ENCODE results near the gene HEXB.
A peak's percentile ranks its signal among the peaks of the same experiment; 100 is the strongest.

HEXB gene

DNA sequence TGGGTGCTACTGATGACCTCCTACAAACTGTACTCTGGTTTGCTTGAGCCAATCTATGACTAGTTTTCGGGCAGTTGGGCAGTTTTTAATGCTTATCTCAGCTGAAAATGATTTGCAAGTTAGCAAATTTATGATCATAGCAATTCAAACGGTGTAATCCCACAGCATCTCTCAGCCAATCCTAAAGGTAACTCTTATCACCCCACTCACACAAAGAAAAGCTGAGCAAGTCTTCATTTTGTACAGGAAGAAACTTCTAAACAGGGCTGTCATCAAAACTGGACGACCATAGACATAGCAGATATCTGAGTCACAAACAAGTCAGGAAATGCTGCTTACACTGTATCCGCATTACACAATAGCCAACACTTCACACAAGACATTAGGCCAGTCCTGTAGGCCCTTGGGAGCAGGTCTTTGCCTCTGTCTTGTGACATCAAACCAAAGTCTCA lies 41.9 kb upstream of the HEXB start:
- Histone ChIP-seq H3K36me3 (ENCODE audit: insufficient read depth, low read length) (no peaks in the 10 kb centered on the region), H3K9ac (ENCODE audit: low read depth, low read length) (peak overlapping the region; percentile 90), H3K4me2 (ENCODE audit: low read length) (peak overlapping the region; percentile 58), H3K27me3 (ENCODE audit: control insufficient read depth, insufficient read depth, low read length) (no peaks in the 10 kb centered on the region), H3K4me3 (ENCODE audit: low read length) (no peak overlapping the region), H3K4me1 (ENCODE audit: control insufficient read depth, insufficient read depth, low read length) (peaks cover 37% of the 10 kb centered on the region), H3K9me3 (replicated peaks; ENCODE audit: low read length) (no peaks in the 10 kb centered on the region)

DNA sequence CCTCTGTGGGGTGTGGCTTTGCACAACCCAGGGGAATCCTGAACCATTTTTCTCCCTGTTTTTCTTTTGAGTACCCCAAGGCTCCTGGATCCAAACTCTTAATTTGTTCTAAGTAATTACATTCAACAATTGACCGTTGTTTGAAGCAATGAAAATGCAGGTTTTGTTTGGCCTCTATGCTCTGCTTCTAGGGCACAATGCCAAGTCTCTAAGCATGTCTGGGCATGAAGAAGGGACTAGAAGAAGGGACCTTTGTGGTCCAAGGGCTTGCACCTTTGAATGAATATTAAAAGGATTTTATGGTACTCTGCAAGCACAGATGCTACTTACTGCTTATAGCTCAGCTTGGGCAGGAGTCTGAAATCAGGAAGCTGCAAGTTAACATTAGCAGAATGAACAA lies 37.9 kb upstream of the HEXB start:
- no peak overlapping the region for H3K4me2 ChIP-seq (ENCODE audit: low read length)
- H3K27me3 ChIP-seq (ENCODE audit: control insufficient read depth, insufficient read depth, low read length), result no peaks in the 10 kb centered on the region
- H3K9me3 ChIP-seq (replicated peaks; ENCODE audit: low read length), result no peaks in the 10 kb centered on the region
- no peaks in the 10 kb centered on the region for H3K36me3 ChIP-seq (ENCODE audit: insufficient read depth, low read length)
- H3K9ac ChIP-seq (ENCODE audit: low read depth, low read length), result no peak overlapping the region
- no peak overlapping the region for H3K4me3 ChIP-seq (ENCODE audit: low read length)
- peaks cover 26% of the 10 kb centered on the region for H3K4me1 ChIP-seq (ENCODE audit: control insufficient read depth, insufficient read depth, low read length)

DNA sequence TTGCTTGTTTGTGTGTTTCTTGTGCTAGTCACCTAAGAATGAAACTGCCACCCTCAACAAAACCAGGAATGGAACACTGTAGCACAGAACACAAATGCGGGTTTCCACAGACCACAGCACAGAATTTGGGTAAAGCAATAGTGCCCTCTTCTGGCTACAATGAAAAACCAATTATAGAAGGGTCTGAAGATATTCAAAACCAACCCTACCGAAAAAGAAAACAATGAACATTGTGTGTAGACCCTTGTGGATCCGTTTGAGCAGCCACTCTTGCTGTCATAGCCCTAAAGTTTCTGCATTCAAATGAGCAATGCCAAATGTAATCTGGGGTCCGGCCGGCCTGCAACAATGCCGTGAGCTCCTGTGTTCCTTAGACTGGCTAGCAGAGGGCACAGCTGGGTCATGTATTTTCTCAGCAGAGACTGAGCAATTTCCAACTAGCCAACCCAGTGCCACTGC lies 36.2 kb upstream of the HEXB start:
- Histone ChIP-seq H3K9ac (ENCODE audit: low read depth, low read length) (peak overlapping the region; percentile 26), H3K36me3 (ENCODE audit: insufficient read depth, low read length) (no peaks in the 10 kb centered on the region), H3K4me1 (ENCODE audit: control insufficient read depth, insufficient read depth, low read length) (peaks cover 9% of the 10 kb centered on the region), H3K9me3 (replicated peaks; ENCODE audit: low read length) (no peaks in the 10 kb centered on the region), H3K4me3 (ENCODE audit: low read length) (peak overlapping the region; percentile 50), H3K4me2 (ENCODE audit: low read length) (peak overlapping the region; percentile 75), H3K27me3 (ENCODE audit: control insufficient read depth, insufficient read depth, low read length) (no peaks in the 10 kb centered on the region)

DNA sequence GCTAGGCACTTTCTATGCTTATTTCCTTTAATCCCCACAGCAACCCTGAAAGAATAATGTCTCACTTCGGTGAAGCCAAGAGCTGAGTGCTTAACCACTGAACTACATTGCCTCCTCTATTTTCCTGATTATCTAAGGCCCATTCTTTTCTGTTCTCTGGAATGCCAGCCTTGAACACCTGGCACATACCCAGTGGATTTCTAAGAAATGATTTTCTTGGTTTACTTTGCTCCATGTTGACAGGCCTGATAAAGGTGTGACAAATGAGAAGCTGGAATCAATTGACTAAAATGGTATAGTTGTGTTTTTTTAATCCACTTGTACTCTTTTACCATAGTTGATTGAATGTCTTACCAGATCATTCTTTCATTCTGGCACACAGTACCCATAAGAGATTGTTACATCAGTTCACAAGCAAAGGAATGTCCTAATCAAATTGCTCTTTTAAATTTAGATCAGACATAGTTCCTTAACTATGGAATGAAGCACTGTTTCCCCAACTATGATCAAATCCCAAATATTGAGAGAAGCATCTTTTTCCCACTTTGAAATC lies 35.5 kb upstream of the HEXB start:
- Histone ChIP-seq H3K4me2 (ENCODE audit: low read length) (no peak overlapping the region), H3K4me3 (ENCODE audit: low read length) (no peak overlapping the region), H3K9ac (ENCODE audit: low read depth, low read length) (no peak overlapping the region), H3K36me3 (ENCODE audit: insufficient read depth, low read length) (no peaks in the 10 kb centered on the region), H3K27me3 (ENCODE audit: control insufficient read depth, insufficient read depth, low read length) (no peaks in the 10 kb centered on the region), H3K4me1 (ENCODE audit: control insufficient read depth, insufficient read depth, low read length) (peaks cover 7% of the 10 kb centered on the region), H3K9me3 (replicated peaks; ENCODE audit: low read length) (no peaks in the 10 kb centered on the region)

DNA sequence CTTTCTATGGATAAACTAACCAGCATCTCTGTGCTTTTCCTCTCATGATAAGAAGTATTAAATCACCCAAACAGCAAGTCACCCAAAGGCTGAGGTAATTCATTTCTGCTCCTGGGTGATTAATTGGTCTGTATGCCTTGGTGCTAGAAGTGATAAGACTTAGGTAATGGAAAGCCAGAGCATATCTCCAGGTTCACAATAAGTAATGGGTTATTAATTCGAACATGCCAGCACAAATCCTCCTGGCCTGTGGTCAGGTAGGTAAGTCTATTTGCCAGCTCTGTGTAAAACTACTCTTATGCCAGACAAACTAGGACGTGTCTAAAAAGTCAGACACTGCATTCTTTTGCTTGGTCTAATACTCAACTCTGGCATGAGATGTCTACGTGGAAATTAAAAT lies 33.3 kb upstream of the HEXB start:
- no peaks in the 10 kb centered on the region for H3K36me3 ChIP-seq (ENCODE audit: insufficient read depth, low read length)
- H3K4me2 ChIP-seq (ENCODE audit: low read length), result no peak overlapping the region
- no peak overlapping the region for H3K4me3 ChIP-seq (ENCODE audit: low read length)
- no peaks in the 10 kb centered on the region for H3K9me3 ChIP-seq (replicated peaks; ENCODE audit: low read length)
- no peak overlapping the region for H3K9ac ChIP-seq (ENCODE audit: low read depth, low read length)
- no peaks in the 10 kb centered on the region for H3K27me3 ChIP-seq (ENCODE audit: control insufficient read depth, insufficient read depth, low read length)
- H3K4me1 ChIP-seq (ENCODE audit: control insufficient read depth, insufficient read depth, low read length), result peaks cover 7% of the 10 kb centered on the region

DNA sequence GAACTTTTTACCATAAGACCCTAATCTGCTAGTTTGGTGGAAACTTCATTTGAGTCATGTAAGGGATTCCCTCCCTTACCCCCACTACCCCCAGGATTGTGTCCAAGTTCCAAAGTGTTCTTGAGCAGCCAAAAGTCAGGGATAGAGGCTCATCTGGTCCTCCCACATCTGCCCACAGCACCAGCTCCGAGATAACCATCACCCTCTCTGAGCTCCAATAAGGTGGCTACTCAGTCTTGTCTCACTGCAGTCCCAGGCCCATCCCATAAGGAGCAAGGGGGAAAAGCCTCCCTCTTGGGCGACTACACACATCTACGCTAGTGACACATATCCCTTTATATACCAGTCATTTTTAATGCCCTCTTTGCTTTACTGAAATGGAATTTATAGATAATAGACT lies 32.5 kb upstream of the HEXB start:
- peaks cover 7% of the 10 kb centered on the region for H3K4me1 ChIP-seq (ENCODE audit: control insufficient read depth, insufficient read depth, low read length)
- no peak overlapping the region for H3K9ac ChIP-seq (ENCODE audit: low read depth, low read length)
- H3K4me3 ChIP-seq (ENCODE audit: low read length), result no peak overlapping the region
- no peaks in the 10 kb centered on the region for H3K9me3 ChIP-seq (replicated peaks; ENCODE audit: low read length)
- no peak overlapping the region for H3K4me2 ChIP-seq (ENCODE audit: low read length)
- H3K27me3 ChIP-seq (ENCODE audit: control insufficient read depth, insufficient read depth, low read length), result no peaks in the 10 kb centered on the region
- no peaks in the 10 kb centered on the region for H3K36me3 ChIP-seq (ENCODE audit: insufficient read depth, low read length)

DNA sequence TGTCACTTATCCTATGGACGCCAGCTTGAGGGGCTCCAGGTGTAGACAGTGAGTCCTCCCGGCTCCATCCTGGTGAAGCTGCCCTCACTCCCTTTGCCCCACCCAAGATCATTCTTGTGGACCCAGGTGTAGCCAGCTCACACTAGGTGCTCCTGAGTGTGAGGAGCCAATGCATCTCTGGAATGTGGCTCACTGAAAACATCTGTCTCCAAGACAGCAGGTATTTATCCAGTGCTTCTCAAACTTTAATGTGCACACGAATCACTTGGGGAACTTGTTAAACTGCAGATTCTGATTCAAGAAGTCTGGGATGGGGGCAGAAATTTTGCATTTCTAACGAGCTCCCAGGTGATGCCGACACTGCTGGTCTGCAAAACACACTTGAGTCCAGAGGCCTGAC lies 31.0 kb upstream of the HEXB start:
- Histone ChIP-seq H3K4me3 (ENCODE audit: low read length) (no peak overlapping the region), H3K36me3 (ENCODE audit: insufficient read depth, low read length) (no peaks in the 10 kb centered on the region), H3K4me2 (ENCODE audit: low read length) (no peak overlapping the region), H3K4me1 (ENCODE audit: control insufficient read depth, insufficient read depth, low read length) (peaks cover 2% of the 10 kb centered on the region), H3K9me3 (replicated peaks; ENCODE audit: low read length) (no peaks in the 10 kb centered on the region), H3K27me3 (ENCODE audit: control insufficient read depth, insufficient read depth, low read length) (no peaks in the 10 kb centered on the region), H3K9ac (ENCODE audit: low read depth, low read length) (no peak overlapping the region)

DNA sequence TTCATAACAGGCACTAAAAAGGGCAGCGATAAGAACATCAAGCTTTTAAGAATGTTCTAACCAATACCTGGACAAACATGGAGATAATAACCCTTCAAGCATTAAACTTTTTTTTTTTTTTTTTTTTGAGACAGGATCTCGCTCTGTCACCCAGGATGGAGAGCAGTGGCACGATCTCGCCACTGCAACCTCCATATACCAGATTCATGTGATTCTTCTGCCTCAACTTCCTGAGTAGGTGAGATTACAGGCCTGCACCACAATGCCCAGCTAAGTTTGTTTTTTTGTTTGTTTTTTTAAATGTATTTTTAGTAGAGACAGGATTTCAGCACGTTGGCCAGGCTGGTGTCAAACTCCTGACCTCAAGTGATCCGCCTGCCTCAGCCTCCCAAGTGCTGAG lies 29.8 kb upstream of the HEXB start:
- peaks cover 3% of the 10 kb centered on the region for H3K4me1 ChIP-seq (ENCODE audit: control insufficient read depth, insufficient read depth, low read length)
- no peaks in the 10 kb centered on the region for H3K9me3 ChIP-seq (replicated peaks; ENCODE audit: low read length)
- no peak overlapping the region for H3K4me2 ChIP-seq (ENCODE audit: low read length)
- no peaks in the 10 kb centered on the region for H3K36me3 ChIP-seq (ENCODE audit: insufficient read depth, low read length)
- H3K9ac ChIP-seq (ENCODE audit: low read depth, low read length), result no peak overlapping the region
- H3K27me3 ChIP-seq (ENCODE audit: control insufficient read depth, insufficient read depth, low read length), result no peaks in the 10 kb centered on the region
- H3K4me3 ChIP-seq (ENCODE audit: low read length), result no peak overlapping the region

DNA sequence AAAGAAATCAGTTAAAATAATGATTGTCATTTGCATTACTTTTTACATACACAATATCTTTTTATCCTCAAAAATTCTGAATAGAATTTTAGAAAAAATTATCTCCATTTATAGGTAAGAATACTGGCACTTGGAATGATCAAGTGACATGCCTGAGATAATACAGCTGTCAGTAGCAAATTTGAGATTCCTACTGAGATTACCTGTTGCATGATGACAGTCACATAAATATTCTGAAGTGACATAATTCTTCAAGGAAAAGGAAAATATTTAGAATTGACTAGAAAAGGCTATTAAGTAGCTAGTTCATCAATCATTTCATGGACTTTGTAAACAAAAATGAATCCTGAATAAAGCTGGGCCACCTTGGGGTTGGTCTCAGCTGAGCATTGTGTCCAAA lies 29.3 kb upstream of the HEXB start:
- Histone ChIP-seq H3K4me3 (ENCODE audit: low read length) (no peak overlapping the region), H3K4me1 (ENCODE audit: control insufficient read depth, insufficient read depth, low read length) (peaks cover 8% of the 10 kb centered on the region), H3K9ac (ENCODE audit: low read depth, low read length) (no peak overlapping the region), H3K36me3 (ENCODE audit: insufficient read depth, low read length) (no peaks in the 10 kb centered on the region), H3K27me3 (ENCODE audit: control insufficient read depth, insufficient read depth, low read length) (no peaks in the 10 kb centered on the region), H3K9me3 (replicated peaks; ENCODE audit: low read length) (no peaks in the 10 kb centered on the region), H3K4me2 (ENCODE audit: low read length) (no peak overlapping the region)

DNA sequence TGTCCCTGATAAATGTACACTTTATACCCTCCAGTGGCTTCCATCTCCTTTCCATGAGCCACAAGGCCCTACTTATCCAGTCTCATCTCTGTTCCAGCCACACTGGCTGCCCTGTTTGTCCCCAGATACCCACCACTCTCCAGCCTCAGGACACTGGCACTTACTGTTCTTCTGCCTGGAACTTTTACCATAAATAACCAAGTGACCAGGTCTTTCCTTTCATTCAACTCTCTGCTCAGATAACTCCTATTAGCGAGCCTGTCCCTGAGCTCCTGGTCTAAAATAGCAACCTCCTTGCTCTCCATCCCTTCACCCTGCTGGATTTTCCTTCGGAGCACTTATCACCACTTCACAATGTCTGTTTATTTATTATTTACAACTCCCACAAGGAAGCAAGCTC lies 27.9 kb upstream of the HEXB start:
- Histone ChIP-seq H3K4me1 (ENCODE audit: control insufficient read depth, insufficient read depth, low read length) (peaks cover 19% of the 10 kb centered on the region), H3K27me3 (ENCODE audit: control insufficient read depth, insufficient read depth, low read length) (no peaks in the 10 kb centered on the region), H3K9me3 (replicated peaks; ENCODE audit: low read length) (no peaks in the 10 kb centered on the region), H3K36me3 (ENCODE audit: insufficient read depth, low read length) (no peaks in the 10 kb centered on the region), H3K4me3 (ENCODE audit: low read length) (no peak overlapping the region), H3K9ac (ENCODE audit: low read depth, low read length) (no peak overlapping the region), H3K4me2 (ENCODE audit: low read length) (no peak overlapping the region)

DNA sequence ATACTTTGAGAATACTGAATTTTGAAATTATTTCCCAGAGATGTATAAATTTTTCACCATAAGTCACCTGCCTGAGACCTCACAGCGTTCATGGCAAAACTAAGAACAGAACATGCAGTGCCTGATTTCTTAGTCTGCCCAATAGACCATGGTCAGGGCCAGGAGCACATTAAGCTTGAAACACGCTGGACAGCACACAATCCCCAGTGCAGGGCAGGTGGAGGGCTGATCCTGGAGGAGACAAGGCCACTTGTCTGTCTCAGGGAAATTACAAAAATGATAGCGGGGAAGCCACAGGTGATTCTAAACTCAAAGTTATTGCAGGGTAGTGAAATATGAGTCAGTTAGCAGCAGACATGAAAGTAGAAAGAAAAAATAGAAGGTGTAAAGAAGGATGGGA lies 25.9 kb upstream of the HEXB start:
- Histone ChIP-seq H3K4me1 (ENCODE audit: control insufficient read depth, insufficient read depth, low read length) (peaks cover 19% of the 10 kb centered on the region), H3K4me3 (ENCODE audit: low read length) (no peak overlapping the region), H3K4me2 (ENCODE audit: low read length) (no peak overlapping the region), H3K9me3 (replicated peaks; ENCODE audit: low read length) (no peaks in the 10 kb centered on the region), H3K9ac (ENCODE audit: low read depth, low read length) (no peak overlapping the region), H3K27me3 (ENCODE audit: control insufficient read depth, insufficient read depth, low read length) (no peaks in the 10 kb centered on the region), H3K36me3 (ENCODE audit: insufficient read depth, low read length) (no peaks in the 10 kb centered on the region)

DNA sequence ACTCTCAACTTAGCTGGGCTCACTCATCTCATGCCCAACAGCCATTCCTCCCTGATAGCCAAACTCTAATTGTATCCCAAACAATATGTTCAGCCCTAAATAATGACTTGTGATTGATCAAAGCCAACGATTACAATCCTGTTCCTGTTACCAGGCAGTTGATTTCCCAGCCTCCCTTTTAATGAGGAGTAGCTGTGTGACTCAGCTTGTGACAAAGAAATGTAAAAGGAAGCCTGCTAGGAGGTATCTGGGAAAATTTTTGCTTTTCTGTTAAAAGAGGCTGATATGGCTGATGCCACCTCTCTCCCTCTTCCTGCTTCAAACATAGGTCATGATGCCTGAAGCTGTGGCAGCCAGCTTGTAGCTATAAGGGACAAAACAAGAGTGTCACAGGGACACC lies 24.9 kb upstream of the HEXB start:
- Histone ChIP-seq H3K27me3 (ENCODE audit: control insufficient read depth, insufficient read depth, low read length) (no peaks in the 10 kb centered on the region), H3K4me2 (ENCODE audit: low read length) (no peak overlapping the region), H3K4me3 (ENCODE audit: low read length) (no peak overlapping the region), H3K36me3 (ENCODE audit: insufficient read depth, low read length) (no peaks in the 10 kb centered on the region), H3K9me3 (replicated peaks; ENCODE audit: low read length) (no peaks in the 10 kb centered on the region), H3K4me1 (ENCODE audit: control insufficient read depth, insufficient read depth, low read length) (peaks cover 19% of the 10 kb centered on the region), H3K9ac (ENCODE audit: low read depth, low read length) (no peak overlapping the region)

All from skeletal muscle satellite cell (primary cell).